ENCODE data around the gene FAT4.

DNA sequence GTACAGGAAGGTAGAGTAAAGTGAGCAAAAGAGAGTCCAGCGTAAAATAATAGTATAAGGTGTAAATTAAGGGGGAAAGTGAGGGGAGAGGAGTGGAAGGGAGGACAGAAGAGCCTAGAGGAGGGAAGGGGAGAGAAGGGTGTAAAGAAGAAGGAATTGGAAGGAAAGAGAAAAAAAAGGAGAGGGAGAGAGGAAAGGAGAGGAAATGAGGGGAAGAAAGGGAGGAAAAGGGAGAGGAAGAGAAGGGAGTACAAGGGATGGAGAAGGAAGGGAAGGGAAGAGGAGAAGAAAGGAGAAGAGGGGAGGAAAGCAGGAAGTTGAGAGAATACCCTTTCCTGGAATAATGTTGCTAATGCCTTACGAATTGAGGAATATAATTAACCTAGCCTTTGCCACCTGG is 3.3 kb upstream of the FAT4 start:
- TF ChIP-seq, protein P1, sequence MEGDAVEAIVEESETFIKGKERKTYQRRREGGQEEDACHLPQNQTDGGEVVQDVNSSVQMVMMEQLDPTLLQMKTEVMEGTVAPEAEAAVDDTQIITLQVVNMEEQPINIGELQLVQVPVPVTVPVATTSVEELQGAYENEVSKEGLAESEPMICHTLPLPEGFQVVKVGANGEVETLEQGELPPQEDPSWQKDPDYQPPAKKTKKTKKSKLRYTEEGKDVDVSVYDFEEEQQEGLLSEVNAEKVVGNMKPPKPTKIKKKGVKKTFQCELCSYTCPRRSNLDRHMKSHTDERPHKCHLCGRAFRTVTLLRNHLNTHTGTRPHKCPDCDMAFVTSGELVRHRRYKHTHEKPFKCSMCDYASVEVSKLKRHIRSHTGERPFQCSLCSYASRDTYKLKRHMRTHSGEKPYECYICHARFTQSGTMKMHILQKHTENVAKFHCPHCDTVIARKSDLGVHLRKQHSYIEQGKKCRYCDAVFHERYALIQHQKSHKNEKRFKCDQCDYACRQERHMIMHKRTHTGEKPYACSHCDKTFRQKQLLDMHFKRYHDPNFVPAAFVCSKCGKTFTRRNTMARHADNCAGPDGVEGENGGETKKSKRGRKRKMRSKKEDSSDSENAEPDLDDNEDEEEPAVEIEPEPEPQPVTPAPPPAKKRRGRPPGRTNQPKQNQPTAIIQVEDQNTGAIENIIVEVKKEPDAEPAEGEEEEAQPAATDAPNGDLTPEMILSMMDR (IDR thresholded peaks at IDR 0.05): no peak
- no peak for TF ChIP-seq POLR2AphosphoS5 (IDR thresholded peaks at IDR 0.05)
- no peak for TF ChIP-seq POLR2A (IDR thresholded peaks at IDR 0.05)
- no peak for TF ChIP-seq EP300 (IDR thresholded peaks at IDR 0.05)
